ENCODE data around the gene SEPTIN1. TPM values are rescaled to one million over a fixed set of nuclear protein-coding genes. Genes with fewer than 3 reads are reported as not detected.

SEPTIN1 gene, protein sequence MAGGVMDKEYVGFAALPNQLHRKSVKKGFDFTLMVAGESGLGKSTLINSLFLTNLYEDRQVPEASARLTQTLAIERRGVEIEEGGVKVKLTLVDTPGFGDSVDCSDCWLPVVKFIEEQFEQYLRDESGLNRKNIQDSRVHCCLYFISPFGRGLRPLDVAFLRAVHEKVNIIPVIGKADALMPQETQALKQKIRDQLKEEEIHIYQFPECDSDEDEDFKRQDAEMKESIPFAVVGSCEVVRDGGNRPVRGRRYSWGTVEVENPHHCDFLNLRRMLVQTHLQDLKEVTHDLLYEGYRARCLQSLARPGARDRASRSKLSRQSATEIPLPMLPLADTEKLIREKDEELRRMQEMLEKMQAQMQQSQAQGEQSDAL
- total RNA-seq = 11.5 TPM

DNA sequence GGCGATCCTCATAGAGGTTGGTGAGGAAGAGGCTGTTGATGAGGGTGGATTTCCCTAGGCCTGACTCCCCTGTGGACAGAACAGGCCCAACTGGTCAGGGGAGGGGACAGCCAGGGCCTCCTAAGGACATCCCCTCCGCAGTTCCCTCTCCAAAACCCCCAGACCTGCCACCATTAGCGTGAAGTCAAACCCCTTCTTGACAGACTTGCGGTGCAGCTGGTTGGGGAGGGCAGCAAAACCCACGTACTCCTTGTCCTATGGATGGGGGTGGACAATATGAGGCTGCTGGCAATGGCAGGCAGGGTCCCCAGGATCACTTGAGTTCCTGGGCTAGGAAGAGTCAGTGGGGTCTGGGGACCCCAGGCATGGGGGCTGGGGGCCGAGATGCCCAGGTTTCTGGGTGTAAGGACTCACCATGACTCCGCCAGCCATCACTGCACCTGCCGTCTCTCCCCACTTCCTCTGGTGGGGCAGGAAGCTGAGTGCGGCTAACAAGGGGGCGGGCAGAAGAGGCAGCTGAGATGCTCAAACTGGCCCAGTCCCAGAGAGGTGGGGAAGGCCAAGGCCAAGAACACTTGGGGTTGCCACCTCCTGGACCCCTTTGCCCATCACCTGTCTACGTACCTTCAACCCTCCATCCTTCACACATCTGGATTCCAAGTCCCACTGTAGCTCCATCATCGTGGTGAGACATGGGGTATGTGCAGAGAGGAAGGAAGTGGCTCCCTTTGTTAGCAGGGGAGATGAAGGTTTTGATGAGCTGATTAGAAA lies at the start of gene SEPTIN1:
Gene SEPTIN1 (minus strand): TSS at position 451 of the 771 bp plus-strand sequence. CDS start 19 bp downstream, at position 432.
- no peak for DNase-seq (ENCODE audit: low spot score)

DNA sequence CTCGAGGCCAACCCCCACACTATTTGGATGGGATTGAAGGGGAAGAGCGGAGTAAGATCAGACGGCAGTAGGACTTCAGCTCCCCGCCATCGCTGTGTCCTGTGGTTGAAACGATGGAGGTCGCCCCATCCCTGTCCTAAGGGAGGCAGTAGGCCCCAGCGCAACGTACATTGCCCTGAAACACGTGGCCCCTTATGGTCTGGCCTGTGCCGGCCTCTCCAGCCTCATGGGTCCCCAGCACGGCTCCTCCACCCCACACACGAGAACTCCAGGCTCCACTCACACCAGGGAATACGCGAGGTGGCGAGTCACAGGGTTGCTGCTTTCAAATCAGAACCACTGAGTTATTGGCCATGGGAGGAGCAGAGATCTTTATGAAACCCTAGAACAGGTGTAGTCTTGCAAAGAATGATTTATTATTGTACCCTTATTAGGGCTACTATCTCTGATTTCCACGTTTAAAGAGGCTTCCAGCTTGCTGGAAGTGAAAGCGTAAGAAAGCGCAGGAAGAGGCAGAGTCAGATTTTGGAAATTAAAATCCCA lies 48.1 kb upstream of the SEPTIN1 start:
- no peak for DNase-seq (ENCODE audit: low spot score)

DNA sequence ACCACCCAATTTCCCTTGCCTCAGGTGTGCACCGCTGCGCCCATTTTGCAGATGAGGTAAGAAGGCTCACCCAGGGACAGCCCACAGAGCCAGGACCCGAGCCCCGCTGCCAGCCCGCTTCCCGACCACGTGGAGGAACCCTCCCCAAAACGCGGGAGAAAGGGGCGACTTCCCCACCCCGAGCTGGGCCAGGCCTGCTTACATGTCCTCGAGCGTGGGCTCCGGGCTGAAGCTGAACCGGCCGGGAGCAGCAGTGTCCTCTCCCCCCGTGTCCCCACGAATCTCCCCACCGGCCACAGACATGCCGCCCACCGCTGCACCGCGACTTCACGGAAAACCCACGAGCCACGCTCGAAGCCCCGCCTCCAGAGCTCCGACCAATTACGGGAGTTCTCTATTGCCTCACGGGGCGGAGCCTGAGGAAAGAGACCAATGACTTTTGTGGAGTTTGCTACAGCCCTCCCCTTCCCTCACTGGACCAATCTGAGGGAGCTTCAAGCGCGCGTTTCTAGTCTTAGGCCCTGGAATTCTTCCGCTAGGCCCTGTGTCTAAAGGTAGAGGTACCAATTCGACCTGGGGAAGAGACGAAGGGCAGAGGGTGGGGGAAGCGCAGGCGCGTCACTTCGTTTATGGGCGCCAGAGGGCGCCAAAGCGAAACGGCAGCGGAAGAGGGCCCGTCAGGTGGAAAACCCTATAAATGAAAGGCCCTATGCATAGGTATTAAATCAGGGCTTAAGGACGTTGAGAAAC lies 47.5 kb upstream of the SEPTIN1 start, which contains the start of gene DCTPP1:
Gene DCTPP1 (minus strand): TSS at position 353 of the 750 bp plus-strand sequence. CDS start 50 bp downstream, at position 303.
- peak; percentile 97 for DNase-seq (ENCODE audit: low spot score)

DNA sequence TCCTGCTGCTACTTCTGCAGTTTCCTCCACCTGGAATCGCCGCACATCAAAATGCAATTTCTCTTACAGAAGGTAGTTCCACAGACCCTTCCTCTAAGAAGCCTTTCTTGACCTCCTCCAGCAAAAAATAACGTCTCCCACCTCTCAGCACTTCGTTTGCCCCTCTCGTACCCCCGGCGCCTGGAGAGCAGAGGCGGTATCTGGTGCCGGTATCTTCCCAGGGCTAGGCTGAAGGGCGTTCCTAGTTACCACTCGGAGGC lies 47.0 kb upstream of the SEPTIN1 start:
- no peak for DNase-seq (ENCODE audit: low spot score)

DNA sequence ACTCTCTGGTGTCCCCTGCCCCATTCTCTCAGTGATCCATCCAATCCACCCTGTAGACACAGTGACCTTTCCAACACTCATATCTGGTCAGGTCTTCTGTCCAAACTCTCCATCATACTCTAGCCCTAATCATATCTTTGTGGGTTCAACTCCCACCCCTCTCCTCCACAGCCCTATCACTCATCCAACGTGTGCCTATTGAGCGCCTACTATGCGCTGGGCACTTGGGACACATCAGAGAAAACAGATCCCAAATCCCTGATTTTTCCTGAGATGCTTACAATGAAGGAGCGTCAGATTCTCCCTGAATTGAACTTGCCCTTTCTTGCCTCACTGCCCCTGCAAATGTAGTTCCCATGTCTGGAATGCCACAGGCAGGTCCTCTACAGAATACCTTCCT lies 45.7 kb upstream of the SEPTIN1 start:
- DNase-seq (ENCODE audit: low spot score) = no peak

DNA sequence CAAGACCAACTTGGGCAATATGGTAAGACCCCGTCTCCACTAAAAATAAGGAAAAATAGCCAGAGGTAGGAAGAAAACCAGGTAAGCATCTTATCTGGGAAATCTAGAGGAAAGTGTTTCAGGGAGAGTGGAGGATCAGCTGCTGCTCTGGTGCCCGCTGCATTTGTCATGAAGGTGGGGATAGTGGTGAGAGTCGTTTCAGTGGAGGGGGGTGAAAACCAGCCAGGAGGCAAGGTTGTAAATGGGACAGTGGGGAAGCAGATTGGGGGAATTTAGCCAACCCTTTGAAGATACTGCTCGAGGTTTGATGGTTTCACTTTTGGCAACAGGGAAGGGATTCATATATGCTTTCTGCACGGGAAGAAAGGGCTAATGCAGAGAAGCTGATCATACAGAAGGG lies 38.6 kb upstream of the SEPTIN1 start:
- DNase-seq (ENCODE audit: low spot score) = no peak

DNA sequence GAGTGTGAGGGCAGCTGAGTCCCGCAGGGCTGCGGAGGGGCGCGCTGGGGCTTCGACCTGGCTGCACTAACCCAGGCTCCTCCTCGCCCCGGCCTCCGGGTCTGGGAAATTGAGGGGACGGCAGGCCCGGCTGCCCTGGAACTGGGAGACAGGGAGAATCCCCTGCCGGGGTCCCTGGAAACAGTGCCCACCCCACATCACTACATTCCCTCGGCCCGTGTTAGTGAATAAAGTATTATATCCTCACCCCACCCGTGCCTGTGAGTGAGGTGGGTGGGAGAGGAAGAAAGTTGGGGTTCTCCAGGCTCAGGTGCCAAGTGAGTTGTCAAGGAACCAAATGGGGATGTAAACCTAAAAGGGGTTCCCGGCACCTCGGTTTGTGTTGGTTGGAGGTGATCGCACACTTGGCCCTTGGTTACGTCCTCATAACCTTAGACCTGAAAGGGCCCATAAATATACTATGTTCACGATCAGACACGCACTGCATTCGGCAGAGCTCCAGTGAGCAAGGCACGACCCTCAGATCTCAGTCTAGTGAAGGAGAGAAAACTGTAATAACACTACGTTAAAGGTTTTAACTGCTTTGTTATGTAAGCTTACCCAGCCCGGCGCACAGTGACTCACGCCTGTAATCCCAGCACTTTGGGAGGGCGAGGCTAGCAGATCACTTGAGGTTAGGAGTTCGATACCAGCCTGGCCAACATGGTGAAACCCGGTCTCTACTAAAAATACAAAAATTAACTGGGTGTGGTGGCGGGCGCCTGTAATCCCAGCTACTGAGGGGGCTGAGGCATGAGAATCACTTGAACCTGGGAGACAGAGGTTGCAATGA lies 36.2 kb upstream of the SEPTIN1 start:
- DNase-seq (ENCODE audit: low spot score) = no peak

DNA sequence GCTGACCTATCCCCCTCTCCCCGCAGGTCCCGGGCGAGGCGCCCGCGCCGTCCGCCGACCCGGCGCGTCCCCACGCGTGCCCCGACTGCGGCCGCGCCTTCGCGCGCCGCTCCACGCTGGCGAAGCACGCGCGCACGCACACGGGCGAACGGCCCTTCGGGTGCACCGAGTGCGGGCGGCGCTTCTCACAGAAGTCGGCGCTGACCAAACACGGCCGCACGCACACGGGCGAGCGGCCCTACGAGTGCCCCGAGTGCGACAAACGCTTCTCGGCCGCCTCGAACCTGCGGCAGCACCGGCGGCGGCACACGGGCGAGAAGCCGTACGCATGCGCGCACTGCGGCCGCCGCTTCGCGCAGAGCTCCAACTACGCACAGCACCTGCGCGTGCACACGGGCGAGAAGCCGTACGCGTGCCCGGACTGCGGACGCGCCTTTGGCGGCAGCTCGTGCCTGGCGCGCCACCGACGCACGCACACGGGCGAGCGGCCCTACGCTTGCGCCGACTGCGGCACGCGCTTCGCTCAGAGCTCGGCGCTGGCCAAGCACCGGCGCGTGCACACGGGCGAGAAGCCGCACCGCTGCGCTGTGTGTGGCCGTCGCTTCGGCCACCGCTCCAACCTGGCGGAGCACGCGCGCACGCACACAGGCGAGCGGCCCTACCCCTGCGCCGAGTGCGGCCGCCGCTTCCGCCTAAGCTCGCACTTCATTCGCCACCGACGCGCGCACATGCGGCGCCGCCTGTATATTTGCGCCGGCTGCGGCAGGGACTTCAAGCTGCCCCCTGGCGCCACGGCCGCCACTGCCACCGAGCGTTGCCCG lies 35.4 kb upstream of the SEPTIN1 start:
- DNase-seq (ENCODE audit: low spot score) = peak; percentile 90

DNA sequence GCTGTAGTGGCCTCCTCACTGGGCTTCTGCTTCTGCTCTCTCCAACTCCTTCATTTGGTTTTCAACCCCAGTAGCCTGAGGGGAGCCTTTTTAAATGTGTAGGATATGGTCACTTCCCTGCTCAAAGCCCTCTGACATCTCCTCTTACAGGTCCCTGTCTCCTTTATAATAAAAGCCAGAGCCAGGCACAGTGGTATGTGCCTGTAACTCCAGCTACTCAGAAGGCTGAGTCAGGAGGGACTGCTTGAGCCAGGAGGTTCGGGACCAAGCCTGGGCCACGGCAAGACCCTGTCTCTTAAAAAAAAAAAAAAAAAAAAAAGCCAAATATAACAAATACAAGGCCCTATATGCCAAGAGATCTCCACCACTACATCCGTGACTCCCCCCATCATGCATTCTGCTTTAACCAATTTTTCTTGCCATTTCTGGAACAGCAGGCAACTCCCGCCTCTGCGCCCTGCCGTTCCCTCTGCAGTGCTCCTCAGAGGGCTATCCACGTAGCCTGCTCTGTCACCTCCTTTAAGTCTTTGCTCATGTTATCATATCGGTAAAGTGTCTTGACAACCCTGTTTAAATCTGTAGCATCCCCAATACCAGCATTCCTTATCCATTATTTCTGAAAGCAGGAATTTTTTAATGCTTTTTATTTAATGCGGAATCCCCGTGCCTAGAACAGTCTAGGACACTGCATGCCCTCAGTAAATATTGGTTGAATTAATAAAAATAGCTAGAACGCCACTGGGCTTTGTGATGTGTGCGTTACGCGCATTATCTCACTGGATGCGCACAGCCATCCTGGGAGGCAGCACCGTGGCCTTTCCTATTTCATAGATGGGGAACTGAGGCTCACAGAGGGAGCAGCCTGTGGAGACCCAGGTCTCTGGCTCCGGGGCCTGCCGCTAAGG lies 34.5 kb upstream of the SEPTIN1 start:
- DNase-seq (ENCODE audit: low spot score) = no peak

DNA sequence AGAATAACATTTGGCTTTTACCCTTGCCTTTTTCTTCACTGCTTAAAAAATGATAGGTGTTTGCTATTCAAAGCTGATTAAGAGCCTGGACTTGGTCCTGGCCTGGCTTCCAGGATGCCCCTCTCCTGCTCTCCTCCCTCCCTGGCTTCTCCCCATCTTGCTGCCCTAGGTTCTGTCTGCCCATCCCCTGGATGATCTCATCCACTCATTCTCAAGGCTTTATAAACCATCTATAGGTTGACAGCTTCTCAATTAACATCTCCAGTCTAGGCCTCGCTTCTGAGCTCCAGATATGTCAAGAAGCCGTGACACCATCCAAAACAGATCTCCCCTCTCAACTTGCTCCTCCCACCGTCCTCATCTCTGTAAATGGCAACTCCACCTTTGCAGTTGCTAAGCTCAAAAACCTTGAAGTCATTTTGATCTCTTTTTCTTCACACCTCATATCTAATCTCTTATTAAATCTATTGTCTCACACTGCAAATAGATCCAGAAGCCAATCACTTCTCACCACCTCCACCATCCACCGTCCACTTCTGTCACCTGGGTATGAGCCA lies 33.8 kb upstream of the SEPTIN1 start:
- no peak for DNase-seq (ENCODE audit: low spot score)

DNA sequence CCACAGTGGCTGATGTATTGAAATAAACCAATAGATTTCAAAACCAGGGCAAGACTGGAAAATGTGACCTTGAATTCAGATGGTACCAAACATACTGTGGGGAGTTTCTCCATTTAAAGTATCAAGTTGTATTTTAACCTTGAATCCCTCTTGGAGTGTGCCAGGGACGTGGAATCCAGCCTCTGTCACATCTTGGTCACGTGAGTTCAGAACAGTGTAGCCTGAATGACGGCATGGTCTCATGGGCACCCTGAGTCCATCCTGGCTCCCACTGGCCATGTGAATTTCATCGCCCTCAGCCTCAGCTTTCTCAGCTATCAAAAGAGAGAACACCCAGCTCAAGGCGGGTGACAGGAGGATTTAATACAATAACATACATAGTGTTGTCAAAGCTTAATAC lies 31.8 kb upstream of the SEPTIN1 start:
- DNase-seq (ENCODE audit: low spot score) = no peak

DNA sequence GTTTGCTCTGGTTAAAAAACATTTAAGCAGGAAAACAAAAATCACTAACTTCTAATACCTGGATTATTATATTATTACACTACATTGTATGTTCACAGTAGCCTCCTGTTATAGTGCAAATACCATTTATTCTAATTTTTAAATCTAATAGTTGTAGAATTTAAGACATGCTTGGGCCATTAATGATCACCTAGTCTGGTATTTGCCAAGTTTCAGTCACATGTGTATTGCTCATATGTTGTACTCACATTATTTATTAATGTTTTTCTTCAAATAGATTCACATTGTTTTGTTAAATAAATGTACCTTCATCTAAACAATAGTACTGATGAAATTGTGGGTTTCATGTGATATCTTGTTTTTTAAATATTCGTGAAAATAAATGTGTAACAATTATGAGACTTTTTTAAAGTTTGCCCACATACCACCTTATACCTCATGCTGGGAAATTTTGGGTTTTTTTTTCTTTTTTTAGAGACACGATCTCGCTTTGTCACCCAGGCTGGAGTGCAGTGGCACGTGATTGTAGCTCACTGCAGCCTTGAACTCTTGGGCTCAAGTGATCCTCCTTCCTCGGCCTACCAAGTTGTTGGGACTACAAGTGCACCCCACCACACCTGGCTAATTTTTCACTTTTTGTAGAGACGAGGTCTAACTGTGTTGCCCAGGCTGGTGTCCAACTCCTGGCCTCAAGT lies 30.9 kb upstream of the SEPTIN1 start:
- DNase-seq (ENCODE audit: low spot score) = no peak

DNA sequence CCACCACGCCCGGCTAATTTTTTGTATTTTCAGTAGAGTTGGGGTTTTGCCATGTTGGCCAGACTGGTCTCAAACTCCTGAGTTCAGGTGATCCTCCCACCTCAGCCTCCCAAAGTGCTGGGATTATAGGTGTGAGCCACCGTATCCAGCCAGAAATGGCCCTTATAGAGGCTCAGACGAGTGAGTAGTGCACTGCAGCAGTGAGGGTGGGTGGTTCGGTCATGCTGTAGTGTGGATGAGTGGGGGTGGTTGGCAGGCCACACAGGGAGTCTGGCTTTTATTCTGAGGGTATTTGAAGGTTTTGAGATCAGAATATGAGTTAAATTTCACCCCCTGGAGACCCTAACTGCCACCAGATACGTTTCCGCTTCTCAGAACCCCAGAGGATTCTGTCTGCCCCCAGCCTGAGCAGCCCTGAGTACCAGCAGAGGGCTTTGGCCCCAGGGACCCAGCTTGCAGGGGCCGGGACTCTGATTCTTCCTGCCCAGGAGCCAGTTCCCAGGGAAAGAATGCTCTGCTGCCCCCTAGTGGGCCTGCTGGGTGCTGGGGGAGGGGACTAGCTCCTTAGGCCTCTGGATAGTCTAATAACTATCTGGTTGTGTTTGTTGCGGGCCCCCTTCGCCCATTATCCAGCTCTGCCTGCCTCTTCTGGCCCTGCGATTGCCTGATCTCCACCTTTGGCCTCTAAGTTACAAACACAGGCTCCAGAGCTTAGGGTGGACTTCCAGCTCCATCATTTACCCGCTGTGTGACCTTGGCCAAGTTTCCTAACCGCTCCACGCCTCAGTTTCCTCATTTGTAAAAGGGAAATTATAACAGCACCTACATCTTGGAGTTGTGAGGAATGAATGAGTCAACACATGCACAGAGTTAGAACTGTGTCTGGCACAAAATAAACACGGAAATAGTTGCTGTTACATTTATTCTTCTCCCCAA lies 27.0 kb upstream of the SEPTIN1 start:
- DNase-seq (ENCODE audit: low spot score) = peak; percentile 93

DNA sequence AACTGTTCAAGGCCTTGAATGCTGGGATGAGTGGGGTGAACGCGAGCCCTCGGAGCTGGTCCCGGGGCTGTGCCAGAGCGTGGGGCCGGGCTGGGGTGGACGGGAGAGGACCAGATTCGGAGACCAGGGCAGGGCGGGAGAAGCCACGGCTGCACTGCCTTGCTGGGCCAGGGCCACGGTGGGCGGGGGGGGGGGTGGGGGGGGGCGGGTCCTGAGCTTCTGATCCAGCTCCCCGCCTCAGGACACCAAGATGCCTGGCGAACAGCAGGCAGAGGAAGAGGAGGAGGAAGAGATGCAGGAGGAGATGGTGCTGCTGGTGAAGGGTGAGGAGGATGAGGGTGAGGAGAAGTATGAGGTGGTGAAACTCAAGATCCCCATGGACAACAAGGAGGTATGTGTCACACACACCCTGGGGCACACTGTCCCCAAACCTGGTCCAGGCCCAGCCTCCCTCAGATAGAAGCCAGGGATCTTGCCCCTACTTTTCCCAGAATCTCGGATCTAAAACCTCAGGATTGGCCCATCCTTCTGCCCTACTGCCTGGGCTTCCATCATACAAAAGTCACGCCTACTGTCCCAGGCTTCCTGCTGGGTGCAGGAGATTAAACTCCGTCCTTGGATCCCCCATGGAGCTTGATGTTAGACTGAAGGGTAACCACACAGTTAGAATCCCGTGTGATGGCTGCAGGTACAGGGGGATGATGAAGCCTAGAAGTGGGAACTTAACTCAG lies 25.6 kb upstream of the SEPTIN1 start:
- DNase-seq (ENCODE audit: low spot score) = no peak

DNA sequence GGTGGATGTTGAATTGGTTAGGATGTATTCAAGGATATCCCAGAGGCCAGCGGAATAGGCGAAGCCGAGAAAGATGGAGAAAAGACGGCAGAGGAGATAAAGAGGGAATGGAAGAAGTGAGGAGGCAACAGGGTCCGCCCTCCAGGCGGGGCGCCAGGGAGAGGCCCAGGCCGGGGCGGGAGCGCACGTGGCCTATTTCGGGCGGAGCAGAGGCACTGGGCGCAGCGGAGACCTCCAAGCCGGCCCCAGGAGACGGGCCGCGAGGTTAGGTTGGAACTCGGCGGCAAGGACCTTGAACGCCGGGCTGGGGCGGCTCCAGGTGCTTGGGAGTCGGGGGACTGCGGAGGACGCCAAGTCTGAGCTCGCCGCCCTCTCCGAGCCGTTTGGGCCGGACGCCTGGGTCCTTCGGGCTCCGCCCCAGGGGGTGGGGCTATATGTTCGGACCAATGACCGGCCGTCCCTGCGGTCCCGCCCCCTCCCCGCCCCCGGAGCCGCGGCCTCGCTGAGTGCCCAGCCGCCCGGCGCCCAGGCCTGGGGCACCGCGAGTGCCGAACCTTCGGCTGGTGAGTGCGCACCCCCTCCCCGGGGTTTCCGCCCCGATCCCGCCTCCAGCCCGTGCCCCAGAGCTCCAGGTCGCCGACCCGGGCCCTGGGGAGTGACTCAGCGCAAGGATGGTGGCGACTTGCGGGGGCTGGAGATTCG lies 24.9 kb upstream of the SEPTIN1 start, which contains the start of gene ZNF771:
Gene ZNF771 (plus strand): TSS at position 505 of the 702 bp plus-strand sequence. CDS start 448 bp downstream, outside the sequence.
- peak; percentile 94 for DNase-seq (ENCODE audit: low spot score)

DNA sequence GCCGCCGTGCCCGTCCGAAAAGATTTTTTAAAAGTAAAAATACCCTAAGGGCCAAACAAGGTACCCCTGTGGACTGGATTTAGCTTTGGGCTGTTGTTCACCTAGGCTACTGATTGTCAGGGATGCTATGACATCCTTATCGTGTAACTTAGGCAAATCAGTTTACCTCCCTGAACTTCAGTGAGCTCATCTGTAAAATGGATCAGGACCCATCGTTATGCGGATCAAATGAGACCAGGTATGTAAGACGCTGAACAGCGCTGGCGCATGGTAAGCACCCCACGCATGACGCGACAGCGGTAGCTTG lies 24.4 kb upstream of the SEPTIN1 start:
- no peak for DNase-seq (ENCODE audit: low spot score)

Data from mucosa of gallbladder (tissue), 1 donor.